OCI-M2 (cell line): ENCODE measurements around the gene ARHGEF4.

Source experiments
- DNase-seq: peaks from one replicate; lab custom pipeline; 2025; ENCODE audit not compliant: unreplicated experiment; lab: John Stamatoyannopoulos, UW

Gene ARHGEF4

GRCh38 chr2:130834931-130835765 is 1.6 kb upstream of the ARHGEF4 start:
- no peak for DNase-seq

GRCh38 chr2:130835766-130836015 is 1.0 kb upstream of the ARHGEF4 start:
- DNase-seq = no peak

- no peak for DNase-seq
These were observed 579 bp downstream of the ARHGEF4 start for GRCh38 chr2:130837175-130837810.

GRCh38 chr2:130837811-130838565 is 1.3 kb downstream of the ARHGEF4 start:
- DNase-seq = no peak

- no peak for DNase-seq
These were observed 2.5 kb downstream of the ARHGEF4 start for GRCh38 chr2:130839011-130839780.

- DNase-seq = no peak
These were observed 3.8 kb downstream of the ARHGEF4 start for GRCh38 chr2:130840506-130840905.

GRCh38 chr2:130841741-130842365 is 5.1 kb downstream of the ARHGEF4 start:
- no peak for DNase-seq

GRCh38 chr2:130842770-130843169 is 6.1 kb downstream of the ARHGEF4 start:
- no peak for DNase-seq

GRCh38 chr2:130843321-130843985 is 6.7 kb downstream of the ARHGEF4 start:
- no peak for DNase-seq

- no peak for DNase-seq
These were observed 7.4 kb downstream of the ARHGEF4 start for GRCh38 chr2:130844161-130844560.

GRCh38 chr2:130845505-130846085 is 8.9 kb downstream of the ARHGEF4 start:
- DNase-seq = no peak

- no peak for DNase-seq
These were observed 9.5 kb downstream of the ARHGEF4 start for GRCh38 chr2:130846233-130846632.

GRCh38 chr2:130846686-130847375 is 10.1 kb downstream of the ARHGEF4 start:
- DNase-seq = no peak

- DNase-seq = no peak
These were observed 11.2 kb downstream of the ARHGEF4 start for GRCh38 chr2:130847776-130848525.

GRCh38 chr2:130848526-130849210 is 12.0 kb downstream of the ARHGEF4 start:
- DNase-seq = no peak

- no peak for DNase-seq
These were observed 13.4 kb downstream of the ARHGEF4 start for GRCh38 chr2:130849896-130850787.
